Activated B cell treated with CpG ODN at 0.5 μM for 24 hours (primary cell): ENCODE measurements around the gene ORMDL1. TPM values are rescaled to one million over a fixed set of nuclear protein-coding genes. Genes with fewer than 3 reads are reported as not detected.
A peak's percentile ranks its signal among the peaks of the same experiment; 100 is the strongest.

Experiments
- ATAC-seq: fragments of 200-7000 bp; cut with Tn5 transposase; one replicate; pipeline ENCODE4 v1.10.0; 2021; ENCODE audit warnings: low read depth, mild to moderate bottlenecking, moderate library complexity
- CTCF ChIA-PET: fragments of 350-600 bp; sonication (Branson Sonifier 250); formaldehyde crosslinking; loops from one replicate; lab custom pipeline; 2021; ENCODE audit warnings: antibody characterized with exemption; lab: Charles Lee
- POLR2A ChIA-PET: fragments of 350-600 bp; sonication (Branson Sonifier 250); formaldehyde crosslinking; loops from one replicate; lab custom pipeline; 2021; ENCODE audit warnings: antibody characterized with exemption; lab: Charles Lee
- DNase-seq: peaks from one replicate; pipeline ENCODE4 v3.0.0; 2022
- H3K27ac Mint-ChIP-seq: one replicate; pipeline ENCODE4 v1.8.0; 2020; ENCODE audit warnings: mixed read lengths
- H3K27me3 Mint-ChIP-seq: one replicate; pipeline ENCODE4 v1.8.0; 2021; ENCODE audit warnings: mixed read lengths
- H3K36me3 Mint-ChIP-seq: one replicate; pipeline ENCODE4 v1.8.0; 2021; ENCODE audit warnings: low read depth, mixed read lengths
- H3K4me1 Mint-ChIP-seq: one replicate; pipeline ENCODE4 v1.8.0; 2021; ENCODE audit warnings: mixed read lengths
- H3K4me3 Mint-ChIP-seq: one replicate; pipeline ENCODE4 v1.8.0; 2020; ENCODE audit warnings: mild to moderate bottlenecking, mixed read lengths
- H3K9me3 Mint-ChIP-seq: one replicate; pipeline ENCODE4 v1.8.0; 2020; ENCODE audit warnings: mixed read lengths
- CTCF ChIP-seq: fragments of 200-600 bp; IDR thresholded peaks from one replicate; pipeline ENCODE4 v1.8.0; 2022; ENCODE audit warnings: antibody characterized with exemption, mild to moderate bottlenecking
- intact Hi-C: fragments of 100-400 bp; cut with micrococcal nuclease; formaldehyde crosslinking; loops from one replicate; pipeline ENCODE4 v1.15.1; 2024
- total RNA-seq: library from RNA; stranded (reverse); gene quantifications from 2 replicates; pipeline ENCODE4 v1.2.3, GENCODE V29; 2022

The ORMDL1 gene
- total RNA-seq, 1 donor from 2014 or later, result 92.6 TPM

DNA sequence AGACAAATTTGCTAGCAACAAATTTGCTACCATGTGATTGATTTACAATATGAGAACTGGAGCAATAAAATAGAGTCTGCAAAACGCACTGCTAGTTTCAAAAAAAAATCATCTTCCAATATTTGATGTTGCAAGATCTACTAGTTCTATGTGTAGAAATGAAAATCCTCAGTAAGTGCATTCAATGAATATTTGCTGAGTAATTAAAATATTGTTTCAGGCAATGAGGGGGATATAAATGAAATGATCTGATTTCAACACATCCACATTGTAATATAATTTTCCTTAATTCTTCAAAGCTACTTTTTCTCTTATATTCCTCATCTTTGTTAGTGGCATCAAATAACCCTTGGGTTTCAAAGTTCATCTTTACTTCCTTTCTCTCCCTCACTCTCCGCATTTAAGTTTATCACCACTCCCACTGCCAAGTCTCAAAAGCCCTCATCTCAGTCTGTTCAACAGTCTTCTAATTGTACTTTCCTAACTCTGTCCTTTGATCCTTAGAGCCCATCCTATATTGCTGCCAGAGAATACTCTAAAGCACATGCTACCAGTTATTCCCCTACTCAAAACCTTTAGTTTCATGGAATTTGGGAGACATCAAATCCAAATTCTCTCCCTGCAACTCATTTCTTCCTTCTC lies 27.7 kb downstream of the ORMDL1 start:
- ChIA-PET POLR2A (no interaction called here), CTCF (no interaction called here)
- no peak for DNase-seq
- H3K36me3 Mint-ChIP-seq, result peaks cover 34% of the 10 kb centered on the region
- no peak for TF ChIP-seq CTCF
- ATAC-seq, result no peak
- no peak overlapping the region for H3K27ac Mint-ChIP-seq
- H3K4me1 Mint-ChIP-seq, result no peaks in the 10 kb centered on the region
- intact Hi-C loops, result no loop called here
- no peaks in the 10 kb centered on the region for H3K27me3 Mint-ChIP-seq
- H3K9me3 Mint-ChIP-seq, result no peaks in the 10 kb centered on the region
- H3K4me3 Mint-ChIP-seq, result no peak overlapping the region

- no peak for TF ChIP-seq CTCF
- Mint-ChIP-seq H3K4me1 (no peaks in the 10 kb centered on the region), H3K27ac (no peak overlapping the region), H3K4me3 (no peak overlapping the region), H3K36me3 (peaks cover 46% of the 10 kb centered on the region), H3K27me3 (no peaks in the 10 kb centered on the region), H3K9me3 (no peaks in the 10 kb centered on the region)
- CTCF ChIA-PET, result interaction anchor here (0.8 to 4.2 kb wide), 4 partner anchors 11 to 321 kb away, joined by 3 to 17 read pairs (median 10); partner anchors contain the start of gene OSGEPL1
- intact Hi-C loops, result loop anchor here (1.0 kb wide), 2 partner anchors 90 to 319 kb away; partner anchors contain the start of gene ASNSD1
- ATAC-seq, result peak; percentile 56
- POLR2A ChIA-PET, result interaction anchor here (1.8 kb wide), 1 partner anchor 12 kb away, joined by 5 read pairs; the partner anchor contains the start of gene OSGEPL1
- no peak for DNase-seq
These were observed 33.0 kb downstream of the ORMDL1 start for GRCh38 chr2:189751080-189751658.

DNA sequence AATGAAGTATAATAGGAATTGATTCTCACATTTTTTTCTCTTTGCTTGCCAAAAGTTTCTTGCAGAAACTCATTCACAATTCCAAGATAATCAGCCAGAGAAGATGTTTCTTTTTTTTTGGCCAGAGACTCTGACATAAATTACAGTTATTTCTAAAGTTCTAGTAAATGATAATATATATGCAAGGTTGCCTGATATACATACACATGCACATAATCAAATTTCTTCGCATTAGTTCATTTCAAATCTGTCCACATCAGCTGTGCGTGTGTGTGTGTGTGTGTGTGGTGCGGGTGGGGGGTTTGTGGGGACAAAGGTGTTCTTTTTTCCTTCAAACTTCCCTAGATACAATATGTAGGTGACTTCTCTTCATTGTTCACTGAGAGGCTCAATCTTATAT lies 54.7 kb downstream of the ORMDL1 start:
- intact Hi-C loops, result no loop called here
- no peaks in the 10 kb centered on the region for H3K27me3 Mint-ChIP-seq

DNA sequence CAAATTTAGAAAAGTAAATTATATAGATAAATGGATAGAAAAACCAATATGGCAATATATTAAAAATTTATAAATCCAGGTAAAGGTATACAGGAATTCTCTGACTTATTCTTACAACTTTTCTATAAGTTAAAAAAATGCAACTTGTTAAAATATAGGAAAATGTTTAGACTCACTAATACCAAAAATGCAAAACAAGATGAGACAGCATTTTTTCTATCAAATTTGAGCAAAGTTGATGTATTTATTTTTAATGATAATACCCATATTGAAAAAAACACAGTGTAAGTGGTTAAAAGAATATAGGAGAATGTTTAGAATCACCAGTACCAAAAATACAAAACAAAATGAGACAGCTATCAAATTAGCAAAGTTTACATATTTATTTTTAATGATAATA lies 57.3 kb downstream of the ORMDL1 start:
- TF ChIP-seq CTCF, result no peak
- Mint-ChIP-seq H3K9me3 (no peaks in the 10 kb centered on the region), H3K4me3 (no peak overlapping the region), H3K27me3 (no peaks in the 10 kb centered on the region), H3K36me3 (peaks cover 14% of the 10 kb centered on the region), H3K27ac (no peak overlapping the region), H3K4me1 (no peaks in the 10 kb centered on the region)
- intact Hi-C loops, result no loop called here
- ATAC-seq (no peak), DNase-seq (no peak)
- ChIA-PET CTCF (no interaction called here), POLR2A (no interaction called here)

More for the DNA sequence above, 54.7 kb downstream of the ORMDL1 start:
- TF ChIP-seq CTCF, result no peak
- ChIA-PET POLR2A (no interaction called here), CTCF (no interaction called here)
- no peak overlapping the region for H3K27ac Mint-ChIP-seq
- no peaks in the 10 kb centered on the region for H3K4me1 Mint-ChIP-seq
- ATAC-seq (no peak), DNase-seq (no peak)
- peaks cover 6% of the 10 kb centered on the region for H3K36me3 Mint-ChIP-seq
- H3K4me3 Mint-ChIP-seq, result no peak overlapping the region
- H3K9me3 Mint-ChIP-seq, result no peaks in the 10 kb centered on the region

- no peak overlapping the region for H3K27ac Mint-ChIP-seq
- H3K9me3 Mint-ChIP-seq, result no peaks in the 10 kb centered on the region
- TF ChIP-seq CTCF, result no peak
- ATAC-seq (no peak), DNase-seq (no peak)
- intact Hi-C loops, result no loop called here
- H3K4me3 Mint-ChIP-seq, result no peak overlapping the region
- no peaks in the 10 kb centered on the region for H3K27me3 Mint-ChIP-seq
- POLR2A ChIA-PET, result no interaction called here
- CTCF ChIA-PET, result no interaction called here
- peaks cover 15% of the 10 kb centered on the region for H3K36me3 Mint-ChIP-seq
- no peaks in the 10 kb centered on the region for H3K4me1 Mint-ChIP-seq
These were observed 57.9 kb downstream of the ORMDL1 start for GRCh38 chr2:189726271-189726670.
